Endothelial cell of umbilical vein (primary cell): Measurements from ENCODE around the gene SIGLECL1. TPM values are rescaled to one million over a fixed set of nuclear protein-coding genes. Genes with fewer than 3 reads are reported as not detected.

Source experiments
- BruUV-seq: library from RNA; stranded (reverse); fragments of 400-500 nt; replicated peaks from 2 replicates; lab custom pipeline; 2021; lab: Mats Ljungman, UMichigan
- CTCF ChIA-PET: fragments of 300-600, 350-600 bp; sonication (Branson Sonifier 250); formaldehyde crosslinking; loops from one replicate; lab custom pipeline; 2021; ENCODE audit warnings: antibody characterized with exemption, inconsistent platforms; lab: Charles Lee
- POLR2A ChIA-PET: fragments of 300-600, 350-600 bp; sonication (Branson Sonifier 250); formaldehyde crosslinking; loops from one replicate; lab custom pipeline; 2021; ENCODE audit warnings: antibody characterized with exemption, inconsistent platforms; lab: Charles Lee
- DNase-seq: peaks from one replicate; pipeline ENCODE4 v3.0.0-alpha.2; 2011; ENCODE audit warnings: low read depth, low spot score
- FAIRE-seq: peaks from 2 replicates; lab custom pipeline; 2011; peaks lifted over from hg19 to GRCh38; lab: Jason Lieb, UNC
- H2AFZ ChIP-seq: 2 replicates; pipeline ENCODE4 v1.6.0; 2012; ENCODE audit warnings: low read depth, low read length, control low read depth, inconsistent platforms
- H3K27ac ChIP-seq: 2 replicates; pipeline ENCODE4 v1.5.1; 2011; ENCODE audit warnings: low read depth, mild to moderate bottlenecking, control low read depth, low read length, moderate library complexity; ENCODE audit not compliant: insufficient read depth
- H3K27me3 ChIP-seq, 2 experiments: 2 replicates each; pipeline versions ENCODE4 v1.6.0 to v1.6.1; 2011; ENCODE audit warnings: low read length in 2 of 2, mixed read lengths in 1 of 2; ENCODE audit not compliant: control insufficient read depth in 2 of 2, insufficient read depth in 2 of 2
- H3K36me3 ChIP-seq, 2 experiments: 2 replicates in 1 of 2; 3 replicates in 1 of 2; pipeline ENCODE4 v1.5.1; 2011; ENCODE audit warnings: low read length in 2 of 2, mild to moderate bottlenecking in 1 of 2, moderate library complexity in 1 of 2; ENCODE audit not compliant: control insufficient read depth in 2 of 2, insufficient read depth in 2 of 2; ENCODE audit errors: extremely low read depth in 1 of 2
- H3K4me1 ChIP-seq: 3 replicates; pipeline ENCODE4 v1.5.1; 2011; ENCODE audit warnings: mild to moderate bottlenecking, low read length; ENCODE audit not compliant: control insufficient read depth, insufficient read depth; ENCODE audit errors: extremely low read depth
- H3K4me2 ChIP-seq: 2 replicates; pipeline ENCODE4 v1.6.1; 2011; ENCODE audit warnings: low read length, control low read depth, mixed read lengths; ENCODE audit not compliant: insufficient read depth
- H3K4me3 ChIP-seq, 3 experiments: fragments of 200-600 bp in 1 of 3; sonication (generic), shearing (Covaris generic) in 1 of 3; replicated peaks in 1 of 3; 2 replicates each; pipeline ENCODE4 v1.5.1; 2011 to 2016; ENCODE audit warnings: control low read depth in 3 of 3, low read length in 3 of 3, mild to moderate bottlenecking in 2 of 3, inconsistent platforms in 1 of 3, low read depth in 1 of 3, moderate library complexity in 1 of 3; ENCODE audit not compliant: insufficient read depth in 1 of 3
- H3K79me2 ChIP-seq: 2 replicates; pipeline ENCODE4 v1.6.0; 2012; ENCODE audit warnings: low read length, inconsistent platforms; ENCODE audit not compliant: control insufficient read depth, insufficient read depth
- H3K9ac ChIP-seq: replicated peaks from 2 replicates; pipeline ENCODE3; 2011; ENCODE audit warnings: low read length, control low read depth; ENCODE audit not compliant: insufficient read depth; ENCODE audit errors: extremely low read depth
- H3K9me1 ChIP-seq: replicated peaks from 3 replicates; pipeline ENCODE4 v1.6.0; 2011; ENCODE audit warnings: mild to moderate bottlenecking, low read length; ENCODE audit not compliant: control insufficient read depth, insufficient read depth; ENCODE audit errors: extremely low read depth
- H3K9me3 ChIP-seq: replicated peaks from 2 replicates; pipeline ENCODE4 v1.5.1; 2012; ENCODE audit warnings: low read length, inconsistent platforms; ENCODE audit not compliant: control insufficient read depth, insufficient read depth
- H4K20me1 ChIP-seq: replicated peaks from 2 replicates; pipeline ENCODE3; 2011; ENCODE audit warnings: mild to moderate bottlenecking, low read length; ENCODE audit not compliant: control insufficient read depth, insufficient read depth; ENCODE audit errors: extremely low read depth
- CTCF ChIP-seq, 2 donors: IDR thresholded peaks; 1 replicate in 1 of 2; 2 replicates in 1 of 2; pipeline ENCODE4 v1.5.1; 2011; ENCODE audit warnings: low read length in 2 of 2, mild to moderate bottlenecking in 2 of 2, moderate library complexity in 2 of 2, control low read depth in 1 of 2, inconsistent platforms in 1 of 2, low read depth in 1 of 2; ENCODE audit not compliant: insufficient read depth in 1 of 2; ENCODE audit errors: extremely low read depth in 1 of 2
- EZH2 ChIP-seq: IDR thresholded peaks from 2 replicates; pipeline ENCODE4 v1.6.1; 2012; ENCODE audit warnings: borderline replicate concordance, low read depth, mild to moderate bottlenecking, moderate library complexity, low read length, inconsistent platforms; ENCODE audit not compliant: severe bottlenecking
- FOS ChIP-seq: IDR thresholded peaks from 2 replicates; pipeline ENCODE4 v1.6.1; 2011; ENCODE audit warnings: mild to moderate bottlenecking, low read length, moderate library complexity, borderline replicate concordance; ENCODE audit not compliant: insufficient read depth
- GATA2 ChIP-seq: IDR thresholded peaks from 2 replicates; pipeline ENCODE4 v1.7.0; 2011; ENCODE audit warnings: low read depth, mild to moderate bottlenecking, moderate library complexity, mixed read lengths, low read length; ENCODE audit not compliant: insufficient read length, insufficient read depth
- JUN ChIP-seq: IDR thresholded peaks from 2 replicates; pipeline ENCODE4 v1.6.1; 2011; ENCODE audit warnings: borderline replicate concordance, low read depth; ENCODE audit not compliant: insufficient read length, insufficient read depth
- MAX ChIP-seq: IDR thresholded peaks from 2 replicates; pipeline ENCODE4 v1.6.1; 2011; ENCODE audit not compliant: insufficient read depth, insufficient read length
- MYC ChIP-seq: IDR thresholded peaks from one replicate; pipeline ENCODE4 v1.6.1; 2011; ENCODE audit warnings: mild to moderate bottlenecking, low read depth, low read length
- POLR2A ChIP-seq: IDR thresholded peaks from 2 replicates; pipeline ENCODE4 v1.6.1; 2012; ENCODE audit warnings: low read depth, mild to moderate bottlenecking, control low read depth, low read length
- POLR2AphosphoS5 ChIP-seq: IDR thresholded peaks from 2 replicates; pipeline ENCODE4 v1.6.1; 2012; ENCODE audit warnings: low read depth, mild to moderate bottlenecking, control low read depth, low read length, moderate library complexity; ENCODE audit not compliant: insufficient read depth
- dilution Hi-C: fragments of 300-500 bp; cut with MboI; formaldehyde crosslinking; loops from one replicate; pipeline ENCODE4 v1.15.0; 2019; ENCODE audit warnings: low sequenced_read_pairs; ENCODE audit not compliant: extremely low pct_ligation_motif_present
- intact Hi-C: fragments of 100-400 bp; cut with micrococcal nuclease; formaldehyde crosslinking; loops from one replicate; pipeline ENCODE4 v1.10.0; 2022
- polyA plus RNA-seq, 4 experiments: library from polyadenylated mRNA; depleted of rRNA in 3 of 4; stranded (reverse) in 3 of 4; unstranded in 1 of 4; fragments of >200 nt; gene quantifications; 2 replicates each; pipeline versions ENCODE4 v1.2.1 to v1.2.3, GENCODE V29; 2011 to 2012; ENCODE audit warnings: missing spikeins in 1 of 4
- total RNA-seq: library from RNA; stranded (reverse); gene quantifications from 2 replicates; pipeline ENCODE4 v1.2.3, GENCODE V29; 2021

Gene SIGLECL1
- total and polyA plus RNA-seq, 2 donors (not counting 3 experiments of a cell fraction or from before 2014, with no cell fraction given): not detected

- no peaks in the 10 kb centered on the region for H3K79me2 ChIP-seq
- H3K36me3 ChIP-seq: no peaks in the 10 kb centered on the region
- no peak overlapping the region for H3K27ac ChIP-seq
- H3K27me3 ChIP-seq: no peaks in the 10 kb centered on the region
- intact Hi-C loops (no loop called here), dilution Hi-C loops (no loop called here)
- no peaks in the 10 kb centered on the region for H3K4me1 ChIP-seq
- H2AFZ ChIP-seq: no peak overlapping the region
- ChIA-PET POLR2A (no interaction called here), CTCF (no interaction called here)
- H3K9ac ChIP-seq: no peak overlapping the region
- FAIRE-seq (no peak), DNase-seq (no peak)
- no peaks in the 10 kb centered on the region for H4K20me1 ChIP-seq
- BruUV-seq: no TSS peak
- no peaks in the 10 kb centered on the region for H3K9me1 ChIP-seq
- H3K9me3 ChIP-seq: no peaks in the 10 kb centered on the region
- H3K4me2 ChIP-seq: no peak overlapping the region
- no peak overlapping the region for H3K4me3 ChIP-seq
- TF ChIP-seq MAX (no peak), POLR2AphosphoS5 (no peak), JUN (no peak), GATA2 (no peak), FOS (no peak), CTCF (IDR thresholded peaks at IDR 0.05; ENCODE audit: extremely low read depth in 1 of 2, insufficient read depth in 1 of 2, low read depth in 1 of 2, low read length in 2 of 2) (no peak), MYC (no peak), POLR2A (no peak), EZH2 (no peak)
Measured at GRCh38 chr19:51295382-51296126, 44.7 kb downstream of the SIGLECL1 start.
